HG03135 (cell line): ENCODE results near the gene FOXK1.
A peak's percentile ranks its signal among the peaks of the same experiment; 100 is the strongest.

ENCODE experiments used
- ATAC-seq: cut with Tn5 transposase; IDR thresholded peaks from one replicate; pipeline ENCODE4 v1.9.1; 2021; ENCODE audit warnings: mild to moderate bottlenecking, moderate library complexity; ENCODE audit not compliant: unreplicated experiment

The FOXK1 gene

GRCh38 chr7:4718075-4718474, 36.0 kb downstream of the FOXK1 start:
- no peak for ATAC-seq

- ATAC-seq = no peak
Observed at GRCh38 chr7:4720225-4720624, 38.1 kb downstream of the FOXK1 start.

- no peak for ATAC-seq
Observed at GRCh38 chr7:4722308-4722707, 40.2 kb downstream of the FOXK1 start.

GRCh38 chr7:4722960-4723630, 41.0 kb downstream of the FOXK1 start:
- ATAC-seq = no peak

- ATAC-seq = peak; percentile 23
Observed at GRCh38 chr7:4724648-4725013, 42.5 kb downstream of the FOXK1 start.

- ATAC-seq = peak; percentile 85
Observed at GRCh38 chr7:4725014-4725849, 43.1 kb downstream of the FOXK1 start.

GRCh38 chr7:4725850-4726450, 43.9 kb downstream of the FOXK1 start:
- no peak for ATAC-seq

GRCh38 chr7:4726566-4726965, 44.5 kb downstream of the FOXK1 start:
- no peak for ATAC-seq

- ATAC-seq = no peak
Observed at GRCh38 chr7:4727914-4728705, 46.0 kb downstream of the FOXK1 start.

- ATAC-seq = no peak
Observed at GRCh38 chr7:4729266-4729665, 47.2 kb downstream of the FOXK1 start.

GRCh38 chr7:4730276-4730675, 48.2 kb downstream of the FOXK1 start:
- no peak for ATAC-seq

GRCh38 chr7:4730971-4731370, 48.9 kb downstream of the FOXK1 start:
- ATAC-seq = no peak

- ATAC-seq = no peak
Observed at GRCh38 chr7:4731803-4732202, 49.7 kb downstream of the FOXK1 start.

GRCh38 chr7:4733936-4734528, 51.9 kb downstream of the FOXK1 start:
- no peak for ATAC-seq

- no peak for ATAC-seq
Observed at GRCh38 chr7:4734587-4735345, 52.7 kb downstream of the FOXK1 start.

- no peak for ATAC-seq
Observed at GRCh38 chr7:4737300-4737699, 55.2 kb downstream of the FOXK1 start.

GRCh38 chr7:4738711-4739527, 56.8 kb downstream of the FOXK1 start:
- no peak for ATAC-seq

- no peak for ATAC-seq
Observed at GRCh38 chr7:4739528-4739992, 57.5 kb downstream of the FOXK1 start.

- ATAC-seq = no peak
Observed at GRCh38 chr7:4740796-4741195, 58.7 kb downstream of the FOXK1 start.
